Measurements from ENCODE around the gene GPR26.

GRCh38 chr10:123683459-123683858 lies 17.3 kb downstream of the GPR26 start:
- TF ChIP-seq CTCF (IDR thresholded peaks at IDR 0.05): no peak
- TF ChIP-seq ZFX (IDR thresholded peaks at IDR 0.05; ENCODE audit: borderline replicate concordance): no peak
